Measurements from ENCODE around the gene TEP1. TPM values are rescaled to one million over a fixed set of nuclear protein-coding genes. Genes with fewer than 3 reads are reported as not detected.

Gene TEP1
- total and polyA plus RNA-seq, 12 donors = 8.7 to 59.8 (median 30.8) TPM

- WGBS, 4 donors = 83 to 92% (median 84%) methylated on average over 6 of the region's 6 CpGs
- no peak for TF ChIP-seq POLR2A (IDR thresholded peaks at IDR 0.05)
- no peak for TF ChIP-seq CTCF (IDR thresholded peaks at IDR 0.05)
- no peaks in the 10 kb centered on the region for H3K4me1 ChIP-seq (replicated peaks in 1 of 2)
- H3K4me3 ChIP-seq = no peak overlapping the region
- no peaks in the 10 kb centered on the region for H3K27me3 ChIP-seq
- intact Hi-C loops (cut with DNase I) = no loop called here
- no peak overlapping the region for H3K27ac ChIP-seq
- H3K36me3 ChIP-seq (replicated peaks in 1 of 2) = peaks cover 0 to 97% of the 10 kb centered on the region in 2 donors
- no peaks in the 10 kb centered on the region for H3K9me3 ChIP-seq (replicated peaks in 1 of 3)
- DNase-seq = peak in 2 of 7 donors; percentile 8 to 23
These were observed 25.7 kb downstream of the TEP1 start for GRCh38 chr14:20387576-20387975.

GRCh38 chr14:20386276-20386855 is 26.9 kb downstream of the TEP1 start:
- WGBS, 4 donors = 92 to 96% (median 95%) methylated on average over 17 of the region's 17 CpGs
- H3K4me3 ChIP-seq = no peak overlapping the region

GRCh38 chr14:20384886-20385285 is 28.4 kb downstream of the TEP1 start:
- Histone ChIP-seq H3K27ac (no peak overlapping the region), H3K4me3 (no peak overlapping the region), H3K9me3 (replicated peaks in 1 of 3) (no peaks in the 10 kb centered on the region), H3K27me3 (no peaks in the 10 kb centered on the region), H3K4me1 (replicated peaks in 1 of 2) (no peaks in the 10 kb centered on the region), H3K36me3 (replicated peaks in 1 of 2) (peaks cover 0 to 97% of the 10 kb centered on the region in 2 donors)
- 92 to 94% (median 93%) methylated on average over 4 to 5 of the region's 5 CpGs for WGBS, 4 donors
- DNase-seq = no peak
- intact Hi-C loops (cut with DNase I) = no loop called here
- TF ChIP-seq POLR2A (IDR thresholded peaks at IDR 0.05) = no peak
- no peak for TF ChIP-seq CTCF (IDR thresholded peaks at IDR 0.05)

More at GRCh38 chr14:20386276-20386855, 26.9 kb downstream of the TEP1 start:
- no peaks in the 10 kb centered on the region for H3K4me1 ChIP-seq (replicated peaks in 1 of 2)
- peaks cover 0 to 97% of the 10 kb centered on the region in 2 donors for H3K36me3 ChIP-seq (replicated peaks in 1 of 2)
- no peak for TF ChIP-seq CTCF (IDR thresholded peaks at IDR 0.05)
- H3K27me3 ChIP-seq = no peaks in the 10 kb centered on the region
- no peak overlapping the region for H3K27ac ChIP-seq
- intact Hi-C loops (cut with DNase I) = no loop called here
- DNase-seq = no peak
- no peaks in the 10 kb centered on the region for H3K9me3 ChIP-seq (replicated peaks in 1 of 3)

- Histone ChIP-seq H3K27me3 (no peaks in the 10 kb centered on the region), H3K36me3 (replicated peaks in 1 of 2) (peaks cover 0 to 97% of the 10 kb centered on the region in 2 donors), H3K4me1 (replicated peaks in 1 of 2) (no peaks in the 10 kb centered on the region), H3K4me3 (no peak overlapping the region), H3K27ac (no peak overlapping the region), H3K9me3 (replicated peaks in 1 of 3) (no peaks in the 10 kb centered on the region)
- TF ChIP-seq POLR2A (IDR thresholded peaks at IDR 0.05) (no peak), CTCF (IDR thresholded peaks at IDR 0.05) (no peak)
- intact Hi-C loops (cut with DNase I) = no loop called here
- WGBS, 4 donors = 88 to 94% (median 91%) methylated on average over 6 to 7 of the region's 7 CpGs
- DNase-seq = no peak
These were observed 29.0 kb downstream of the TEP1 start for GRCh38 chr14:20384321-20384720.
